Skin of body (tissue), 2 donors: ENCODE data around the gene ATE1. TPM values are rescaled to one million over a fixed set of nuclear protein-coding genes. Genes with fewer than 3 reads are reported as not detected.
"Not testable (repeated sequence)": the region's sequence is repeated elsewhere in the genome, so short reads cannot be mapped to it uniquely, and the experiment has no call there.

ENCODE experiments used
- DNase-seq: peaks from one replicate; lab custom pipeline; 2025; lab: John Stamatoyannopoulos, UW
- total RNA-seq: library from RNA; depleted of rRNA; stranded (reverse); fragments of >200 nt; gene quantifications from one replicate; pipeline ENCODE4 v1.2.3, GENCODE V29; 2014

The ATE1 gene
- total RNA-seq, 1 donor from 2014 or later, result 32.0 TPM

DNA sequence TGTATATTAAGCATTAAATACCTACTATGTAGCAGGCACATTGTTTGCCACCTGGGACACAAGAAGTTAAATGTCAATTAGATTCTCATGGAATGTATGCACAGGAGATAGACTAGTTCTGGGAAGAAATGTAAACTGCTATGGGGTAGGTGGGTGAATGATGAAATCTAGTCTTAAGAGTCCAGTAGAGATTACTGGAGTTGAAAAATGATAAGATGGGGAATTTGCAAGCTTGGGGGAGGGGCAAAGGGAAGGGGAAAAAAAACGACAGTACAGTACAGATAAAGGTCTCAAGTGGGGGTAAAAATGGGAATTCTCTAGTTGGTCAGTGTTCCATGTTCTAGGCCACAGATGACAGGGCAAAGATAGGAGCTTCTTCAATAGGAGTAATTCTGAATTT, 94.4 kb downstream of the ATE1 start:
- DNase-seq, result no peak

DNA sequence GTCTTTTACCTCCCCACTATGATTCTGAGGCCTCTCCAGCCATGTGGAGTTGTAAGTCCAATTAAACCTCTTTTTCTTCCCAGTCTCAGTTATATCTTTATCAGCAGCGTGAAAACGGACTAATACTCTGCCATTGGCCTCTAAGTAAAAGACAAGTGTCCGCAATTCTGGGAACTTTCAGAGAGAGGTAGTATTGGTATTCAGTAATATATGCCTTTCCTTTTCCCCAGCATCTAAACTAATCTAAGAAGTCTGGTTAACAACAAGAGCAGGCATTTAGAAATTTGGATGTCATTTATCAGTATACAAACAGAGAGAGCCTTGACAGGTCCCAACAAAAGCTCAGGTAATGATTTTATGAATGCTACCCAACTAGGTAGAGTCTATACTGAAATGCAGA, 95.2 kb downstream of the ATE1 start:
- no peak for DNase-seq

DNA sequence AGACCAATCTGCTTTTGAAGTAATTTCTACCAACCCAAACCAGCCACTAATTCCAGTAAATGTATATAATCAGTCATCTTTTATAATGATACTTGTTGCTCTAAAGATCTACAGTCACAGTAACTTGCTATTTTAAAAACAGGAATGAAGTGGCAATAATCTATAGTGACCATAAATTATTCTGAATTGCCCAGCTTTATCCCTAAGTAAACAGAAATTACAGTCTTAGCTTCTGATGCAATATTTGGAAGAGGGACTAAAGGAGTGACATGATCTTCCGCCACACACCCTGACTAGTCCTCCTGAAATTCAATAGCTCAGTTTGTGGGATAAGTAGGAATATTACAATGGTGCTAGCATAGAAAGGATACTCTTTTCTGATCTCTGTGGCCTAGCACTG, 96.1 kb downstream of the ATE1 start:
- DNase-seq, result no peak

DNA sequence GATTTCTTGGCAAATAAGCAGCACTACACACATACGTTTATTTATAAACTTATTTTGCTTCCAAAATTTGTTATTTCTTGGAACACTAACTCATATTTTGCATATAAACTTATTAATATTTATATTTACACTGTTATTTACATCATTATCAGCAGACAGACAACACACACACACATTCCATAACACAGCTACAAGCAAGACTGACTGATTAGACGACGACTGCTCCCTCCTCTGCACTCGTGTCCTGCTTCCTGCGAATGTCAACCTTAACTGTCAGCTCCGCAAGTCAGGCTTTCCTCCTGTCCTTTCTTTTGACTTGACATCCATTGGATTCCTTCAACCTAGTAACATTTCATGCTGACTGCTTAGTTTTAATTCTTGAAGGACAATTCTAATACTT, 96.6 kb downstream of the ATE1 start:
- DNase-seq, result no peak

DNA sequence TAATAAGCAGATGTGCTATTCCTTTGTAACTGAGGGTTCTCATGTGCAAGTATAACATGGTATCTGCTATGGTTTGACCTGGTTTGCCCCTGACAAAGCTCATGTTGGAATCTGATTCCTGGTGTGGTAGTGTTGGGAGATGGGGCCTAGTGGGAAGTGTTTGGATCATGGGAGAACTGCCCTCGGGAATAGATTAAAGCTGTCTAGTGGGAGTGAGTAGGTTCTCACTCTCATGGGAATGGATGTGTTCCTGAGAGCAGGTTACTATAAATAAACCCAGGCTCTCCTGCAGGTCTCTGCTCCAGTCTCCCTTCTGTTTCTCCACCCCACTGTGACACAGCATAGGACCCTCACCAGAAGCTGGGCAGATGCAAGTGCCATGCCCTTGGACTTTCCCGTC, 97.7 kb downstream of the ATE1 start:
- DNase-seq, result no peak

DNA sequence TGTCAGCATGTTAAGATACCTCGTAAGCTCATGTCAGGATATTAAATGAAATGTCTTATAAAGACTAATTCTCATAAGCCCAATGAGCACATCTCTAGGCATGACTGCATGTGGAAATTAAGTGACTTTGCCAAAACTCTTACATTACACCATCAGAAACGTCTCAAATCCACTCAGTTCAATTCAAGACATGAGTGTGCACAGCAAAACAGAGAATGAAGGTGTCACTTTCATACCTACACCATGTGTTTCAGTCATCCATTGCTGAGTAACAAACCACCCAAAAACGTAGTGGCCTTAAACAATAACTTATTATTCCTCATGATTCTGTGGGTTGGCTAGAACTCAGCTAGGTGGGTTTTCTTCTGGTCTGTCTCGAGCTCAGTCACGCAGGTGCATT, 99.8 kb downstream of the ATE1 start:
- DNase-seq, result no peak

DNA sequence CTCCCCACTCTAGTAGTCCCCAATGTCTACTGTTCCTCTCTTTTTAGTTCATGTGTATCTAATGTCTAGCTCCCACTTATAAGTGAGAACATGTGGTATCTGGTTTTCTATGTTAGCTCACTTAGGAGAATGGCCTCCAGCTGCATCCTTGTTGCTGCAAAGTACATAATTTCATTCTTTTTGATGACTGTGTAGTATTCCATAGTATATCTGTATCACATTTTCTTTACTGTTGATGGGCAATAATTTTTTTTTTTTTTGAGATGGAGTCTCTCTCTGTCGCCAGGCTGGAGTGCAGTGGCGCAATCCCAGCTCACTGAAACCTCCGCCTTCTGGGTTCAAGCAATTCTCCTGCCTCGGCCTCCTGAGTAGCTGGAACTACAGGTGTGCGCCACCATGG, 101.1 kb downstream of the ATE1 start:
- not testable (repeated sequence) for DNase-seq

DNA sequence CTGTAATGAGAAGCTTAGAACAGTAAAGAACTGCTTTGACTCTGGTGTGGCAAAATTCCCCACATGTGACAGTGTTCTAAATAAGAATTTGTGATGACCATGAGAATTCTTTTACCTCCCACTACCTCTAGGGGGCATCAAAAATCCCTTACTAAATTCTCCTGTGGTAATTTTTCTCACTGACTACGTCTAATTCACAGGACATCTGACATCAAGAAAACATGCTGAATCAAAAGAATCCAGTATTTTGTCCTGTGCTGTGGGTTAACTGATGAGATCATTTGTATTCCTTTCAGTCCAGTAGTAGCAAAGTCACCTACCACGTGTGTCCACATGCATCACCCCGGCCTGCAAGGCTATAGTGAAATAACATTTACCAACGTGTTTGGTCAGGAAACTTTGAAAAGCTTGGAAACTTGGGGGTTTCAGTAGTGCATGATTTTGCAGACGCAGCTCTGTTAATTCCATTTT, 103.8 kb downstream of the ATE1 start:
- no peak for DNase-seq

DNA sequence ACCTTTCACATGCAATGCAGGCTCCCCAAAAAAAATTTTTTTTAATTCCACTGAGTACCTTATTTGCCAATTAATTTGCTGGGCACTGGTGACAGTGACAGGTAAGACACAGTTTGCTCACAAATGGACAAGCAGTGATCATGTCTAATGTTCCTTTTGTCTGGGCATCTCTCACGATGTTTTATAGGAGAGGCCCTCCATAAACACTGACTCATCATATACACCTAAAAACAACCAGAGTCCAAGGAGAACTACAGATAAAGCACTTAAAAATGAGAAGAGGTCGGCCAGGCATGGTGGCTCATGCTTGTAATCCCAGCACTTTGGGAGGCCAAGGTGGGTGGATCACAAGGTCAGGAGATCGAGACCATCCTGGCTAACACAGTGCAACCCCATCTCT, 105.1 kb downstream of the ATE1 start:
- DNase-seq, result no peak

DNA sequence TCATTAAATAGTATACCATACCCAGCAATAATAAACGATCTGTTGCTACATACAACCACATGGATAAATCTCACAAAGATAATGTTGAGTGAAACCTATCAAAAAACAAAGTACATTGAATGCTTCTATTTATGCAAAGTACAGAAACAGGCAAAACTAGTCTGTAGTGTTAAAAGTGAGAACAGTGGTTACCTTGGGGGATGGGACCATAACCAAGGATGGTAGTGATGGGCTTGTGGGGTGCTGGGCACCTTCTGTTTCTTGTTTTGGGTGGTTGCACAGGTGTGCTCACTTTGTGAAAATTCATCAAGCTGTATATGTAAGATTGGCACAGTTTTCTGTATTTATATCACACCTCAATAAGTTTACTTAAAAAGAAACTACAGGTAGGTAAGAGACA, 105.7 kb downstream of the ATE1 start:
- DNase-seq, result no peak

DNA sequence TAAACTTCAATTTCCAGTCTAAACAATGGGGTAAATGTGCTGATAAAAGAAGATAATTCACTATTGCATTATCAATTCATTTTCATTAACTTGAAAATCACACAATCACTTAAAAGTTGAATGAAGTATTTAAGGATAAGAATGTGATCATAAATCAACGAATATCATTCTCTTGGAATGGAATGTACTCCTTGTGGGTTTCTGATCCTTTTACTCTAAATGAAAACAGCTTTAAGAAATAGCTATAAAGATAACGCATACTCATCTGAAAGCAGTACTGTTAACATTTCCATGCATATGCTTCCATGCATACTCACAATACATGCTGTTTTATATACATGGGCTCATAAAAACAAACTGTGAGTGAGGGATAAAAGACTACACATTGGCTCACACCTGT, 108.8 kb downstream of the ATE1 start:
- no peak for DNase-seq

DNA sequence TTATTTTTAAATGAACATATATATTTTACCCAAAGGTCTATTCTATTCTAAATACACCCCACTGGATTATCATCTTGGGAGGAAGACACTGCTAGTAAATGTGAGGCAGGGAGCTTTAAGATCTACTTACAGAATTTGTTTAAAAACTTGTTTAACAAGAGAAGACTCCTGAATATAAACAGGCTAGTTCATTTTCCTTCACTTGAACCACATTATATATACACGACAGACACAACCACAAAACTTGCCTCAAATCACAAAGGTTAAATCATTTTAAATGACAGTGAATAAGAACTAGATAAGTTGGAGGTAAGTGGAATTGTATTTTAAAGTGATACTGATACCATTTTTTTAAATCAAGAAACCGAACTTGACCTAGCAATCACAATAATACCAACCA, 109.2 kb downstream of the ATE1 start:
- DNase-seq, result no peak

DNA sequence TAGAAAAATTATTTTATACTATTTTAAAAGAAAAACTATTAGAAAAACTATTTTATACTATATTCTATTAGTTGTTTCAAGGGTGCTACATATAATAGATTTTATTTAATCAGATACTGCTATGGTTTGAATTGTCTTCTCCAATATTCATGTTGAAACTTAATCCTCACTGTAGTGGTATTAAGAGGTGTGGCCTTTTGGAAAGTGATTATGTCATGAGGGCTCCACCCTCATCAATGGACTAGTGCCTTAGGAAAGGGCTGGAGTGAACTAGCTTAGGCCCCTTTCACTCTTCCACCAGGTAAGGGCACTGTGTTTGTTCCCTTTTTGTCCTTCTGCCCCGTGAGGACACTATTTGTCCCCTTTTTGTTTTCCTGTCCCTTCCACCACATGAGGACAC, 111.6 kb downstream of the ATE1 start:
- DNase-seq, result no peak

DNA sequence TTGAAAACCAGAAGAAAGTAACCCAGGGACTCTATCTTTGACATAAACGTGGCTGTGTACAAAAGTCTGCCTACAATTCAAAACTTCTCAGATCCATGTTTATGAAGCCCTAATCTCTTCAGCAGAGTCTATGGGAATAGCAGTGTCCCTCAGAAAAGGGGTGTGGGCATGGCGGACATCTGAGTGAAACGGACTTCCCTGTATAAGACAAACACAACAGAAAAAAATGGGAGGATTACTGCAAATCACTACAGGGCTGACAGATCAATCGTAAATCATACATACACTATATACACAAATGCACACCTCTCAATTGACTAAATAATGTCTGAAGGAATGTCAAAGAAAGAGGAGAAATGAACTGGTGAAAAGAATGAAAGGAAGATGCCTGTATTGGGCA, 114.0 kb downstream of the ATE1 start:
- no peak for DNase-seq

DNA sequence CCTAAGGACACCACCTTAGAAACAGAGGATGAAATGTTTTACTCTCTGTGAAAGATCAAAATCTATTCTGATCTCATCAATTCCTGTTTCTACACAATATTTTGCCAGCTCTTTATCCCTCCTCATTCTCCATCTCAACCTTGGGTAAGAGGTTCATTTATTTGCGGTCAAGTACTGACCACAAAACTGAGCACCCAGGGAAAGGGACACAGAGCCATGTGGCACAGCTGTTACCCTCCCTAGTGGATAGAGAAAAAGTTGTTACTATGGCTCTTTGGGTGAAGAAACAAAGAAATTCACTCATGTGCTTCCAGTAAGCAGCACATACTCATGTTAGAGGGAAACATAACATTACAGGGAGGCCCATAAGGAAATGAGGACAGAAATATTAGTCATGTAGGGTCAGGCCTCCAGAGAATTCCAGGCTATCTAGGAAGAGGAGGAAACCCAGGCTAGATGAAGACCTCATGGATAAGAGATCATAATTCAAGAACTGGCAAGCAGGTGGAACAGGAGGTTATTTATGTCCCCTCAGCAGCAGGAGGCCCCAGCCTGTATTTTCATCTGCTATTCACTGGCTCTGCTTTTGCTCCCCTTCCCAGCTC, 114.5 kb downstream of the ATE1 start:
- no peak for DNase-seq

DNA sequence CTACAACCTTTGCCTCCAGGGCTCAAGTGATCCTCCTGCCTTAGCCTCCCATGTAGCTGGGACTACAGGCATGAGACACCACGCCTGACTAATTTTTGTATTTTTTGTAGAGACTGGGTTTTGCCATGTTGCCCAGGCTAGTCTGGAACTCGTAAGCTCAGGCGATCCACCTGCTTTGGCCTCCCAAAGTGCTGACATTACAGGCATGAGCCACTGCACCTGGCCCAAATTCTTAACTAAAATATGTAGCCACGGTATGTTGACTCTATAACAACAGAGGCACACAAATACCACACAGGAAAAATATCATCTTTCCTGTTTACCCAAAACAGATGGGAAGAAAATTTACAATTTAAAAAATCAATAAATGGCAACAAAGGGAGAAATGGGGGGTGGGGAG, 115.8 kb downstream of the ATE1 start:
- DNase-seq, result no peak

DNA sequence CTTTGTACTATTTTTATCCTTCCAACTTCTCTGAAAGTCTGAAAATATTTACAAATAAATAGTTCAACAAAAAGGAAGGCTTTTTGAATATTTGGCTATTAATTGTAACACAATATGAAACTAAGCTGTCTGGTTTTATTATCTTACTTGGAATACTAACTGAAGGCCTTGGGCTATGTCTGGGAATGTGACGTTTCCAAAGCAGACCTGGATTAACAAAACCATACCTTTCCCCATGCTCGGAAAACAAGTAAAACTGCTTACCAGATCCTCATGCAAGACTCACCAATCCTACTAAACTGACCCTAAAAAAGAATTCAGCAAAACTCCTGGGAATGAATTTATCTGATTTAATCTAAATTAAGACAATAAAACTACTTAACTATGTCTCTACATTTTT, 116.4 kb downstream of the ATE1 start:
- no peak for DNase-seq

DNA sequence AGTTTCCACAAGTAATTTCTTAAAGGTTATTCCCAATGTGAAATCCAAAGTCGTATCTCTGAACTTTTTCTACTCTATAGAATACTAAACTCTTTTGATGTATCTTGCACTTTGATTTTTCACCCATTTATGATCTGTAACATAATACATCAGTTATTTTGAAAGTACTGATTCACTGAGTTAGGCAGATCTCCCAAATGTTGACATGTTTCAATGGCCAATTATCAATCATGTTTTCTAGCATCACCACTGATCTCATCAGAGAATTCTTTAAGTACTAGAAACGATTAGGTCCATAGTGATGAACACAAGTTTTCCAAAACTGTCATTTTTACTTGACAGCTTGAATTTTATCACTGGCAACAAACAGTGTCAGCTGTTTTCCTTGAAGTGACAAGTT, 119.0 kb downstream of the ATE1 start:
- DNase-seq, result no peak

DNA sequence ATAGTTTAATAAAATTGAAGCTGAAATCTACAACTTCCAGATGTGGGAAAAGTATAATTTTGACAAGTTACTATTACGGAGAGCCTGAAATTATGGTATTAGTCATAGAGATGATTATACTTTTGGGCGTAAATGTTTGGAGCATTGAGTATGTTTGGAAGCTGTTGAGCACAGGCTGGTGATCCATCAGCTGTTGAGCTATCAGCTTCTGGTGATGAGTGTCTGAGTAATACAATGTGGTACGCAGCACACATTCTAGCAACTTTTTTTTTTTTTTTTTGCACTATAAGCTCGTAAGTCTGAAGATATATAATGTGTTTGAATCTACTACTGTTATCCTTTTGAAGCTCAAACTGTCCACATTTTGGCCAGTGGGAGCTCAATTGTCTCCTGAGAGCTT, 123.4 kb downstream of the ATE1 start:
- DNase-seq, result peak; percentile 76

DNA sequence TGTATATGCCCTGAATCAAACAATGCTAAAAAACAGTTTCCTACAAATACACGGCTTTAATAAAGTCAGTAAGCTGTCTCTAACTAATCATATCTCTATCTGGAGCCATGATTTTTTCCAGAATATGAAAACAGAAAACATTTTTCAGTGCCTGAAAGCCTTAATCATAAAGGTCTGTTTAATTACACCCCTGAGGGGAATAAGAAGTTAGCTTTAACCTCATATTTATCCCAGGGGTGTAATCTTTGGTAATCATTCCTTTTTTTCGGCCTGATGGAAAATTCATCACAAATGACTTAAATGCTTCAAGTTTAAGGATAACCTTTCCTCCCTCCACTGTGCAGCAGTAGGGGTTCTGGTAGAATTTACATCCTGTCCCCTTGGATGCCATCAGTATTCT, 124.2 kb downstream of the ATE1 start:
- peak; percentile 32 for DNase-seq

DNA sequence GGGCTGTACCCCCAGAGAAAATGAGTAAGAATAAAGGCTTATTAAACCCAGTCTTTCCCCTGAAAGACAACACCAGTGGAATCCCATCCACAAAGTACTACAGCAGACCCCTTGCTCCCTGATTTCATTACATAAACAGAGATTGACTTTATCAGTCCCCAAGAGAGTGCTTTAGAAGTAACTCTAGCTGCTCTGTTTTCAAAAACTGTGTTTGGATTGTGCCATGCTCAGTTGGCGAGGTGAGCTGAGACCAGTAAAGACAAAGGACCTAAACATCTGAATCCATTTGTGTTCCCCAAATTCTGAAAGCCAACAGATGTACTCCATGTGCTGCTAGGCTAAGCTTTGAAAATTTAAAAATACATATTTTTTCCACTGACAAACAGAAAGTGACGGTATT, 127.0 kb downstream of the ATE1 start:
- no peak for DNase-seq

DNA sequence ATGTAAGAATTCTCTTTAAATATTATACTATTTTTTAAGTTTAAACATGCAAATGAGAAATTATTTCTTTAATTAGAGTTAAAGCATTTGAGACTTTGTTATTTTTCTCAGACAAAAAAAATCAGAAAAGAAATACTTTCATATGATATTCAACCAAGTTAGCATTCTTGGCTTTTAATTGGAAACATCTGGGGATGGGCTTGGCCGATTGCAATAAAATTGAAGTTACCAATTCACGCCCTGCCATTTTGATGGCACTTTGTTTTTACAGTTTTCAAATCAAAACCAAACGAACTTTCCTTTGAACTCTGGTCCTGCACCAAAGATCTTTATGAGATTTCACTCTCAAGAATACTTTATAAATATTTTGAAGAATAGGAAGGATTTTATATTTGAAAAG, 127.7 kb downstream of the ATE1 start:
- peak; percentile 19 for DNase-seq

DNA sequence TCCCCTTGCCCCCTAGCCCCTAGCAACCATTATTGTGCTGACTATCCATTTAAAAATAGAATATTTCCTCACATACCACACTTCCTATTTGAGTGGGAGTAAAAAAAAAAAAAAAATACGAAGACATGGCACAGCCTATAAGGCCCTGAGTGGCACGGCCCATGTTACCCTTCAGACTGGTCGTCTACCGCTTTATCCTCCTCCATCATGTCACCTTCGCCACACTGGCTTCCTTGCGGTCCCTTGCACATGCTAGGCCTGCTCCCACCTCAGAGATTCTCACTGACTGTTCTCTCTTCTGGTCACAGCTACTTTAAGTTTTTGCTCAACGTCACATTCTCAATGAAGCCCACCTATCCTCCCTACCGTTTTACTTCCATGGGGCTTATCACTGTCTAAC, 130.3 kb downstream of the ATE1 start:
- DNase-seq, result no peak

DNA sequence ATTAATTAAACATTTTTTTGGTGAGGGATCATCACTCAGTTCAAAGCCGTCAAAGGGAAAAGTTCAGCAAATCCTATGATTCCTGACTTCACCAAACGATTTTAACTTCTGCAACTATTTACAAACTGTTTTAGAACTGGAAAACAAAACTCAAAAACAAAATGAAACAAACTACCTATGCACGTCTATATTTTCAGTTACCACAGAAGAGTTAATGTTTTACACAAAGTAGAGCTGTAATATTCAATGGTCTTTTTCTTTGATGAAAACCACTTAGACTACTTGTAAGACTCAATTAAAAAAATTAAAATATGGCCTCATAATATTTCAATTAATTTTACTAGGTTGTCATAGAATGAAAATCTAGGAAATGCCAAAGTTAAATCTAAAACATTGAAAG, 131.5 kb downstream of the ATE1 start:
- no peak for DNase-seq
